Trophoblast cell (in vitro differentiated cells and primary cell): Measurements from ENCODE around the gene SYPL1.

Experiments
- DNase-seq, 2 donors: peaks; one replicate each; pipeline ENCODE4 v3.0.0-alpha.2; 2016
- H2AFZ ChIP-seq: 2 replicates; pipeline ENCODE4 v1.6.1; 2013; ENCODE audit warnings: low read length, moderate library complexity, mild to moderate bottlenecking; ENCODE audit not compliant: insufficient read depth, poor library complexity
- H2AK5ac ChIP-seq: 2 replicates; pipeline ENCODE4 v1.6.1; 2013; ENCODE audit warnings: mild to moderate bottlenecking, low read length
- H2BK120ac ChIP-seq: 2 replicates; pipeline ENCODE4 v1.6.1; 2013; ENCODE audit warnings: low read length, mild to moderate bottlenecking, moderate library complexity; ENCODE audit not compliant: insufficient read depth, poor library complexity
- H2BK12ac ChIP-seq: 2 replicates; pipeline ENCODE4 v1.6.1; 2013; ENCODE audit warnings: mild to moderate bottlenecking, low read length, moderate library complexity
- H2BK5ac ChIP-seq: 2 replicates; pipeline ENCODE4 v1.6.1; 2013; ENCODE audit warnings: low read length, low read depth, moderate library complexity, mild to moderate bottlenecking; ENCODE audit not compliant: poor library complexity
- H3K14ac ChIP-seq: 2 replicates; pipeline ENCODE4 v1.6.1; 2013; ENCODE audit warnings: mild to moderate bottlenecking, low read length
- H3K18ac ChIP-seq: 2 replicates; pipeline ENCODE4 v1.6.1; 2013; ENCODE audit warnings: mild to moderate bottlenecking, low read length
- H3K23ac ChIP-seq: 2 replicates; pipeline ENCODE4 v1.6.1; 2013; ENCODE audit warnings: low read length
- H3K27ac ChIP-seq: 2 replicates; pipeline ENCODE4 v1.5.1; 2013; ENCODE audit warnings: low read depth, mild to moderate bottlenecking, inconsistent platforms, low read length, moderate library complexity
- H3K27me3 ChIP-seq: 2 replicates; pipeline ENCODE4 v1.6.1; 2013; ENCODE audit warnings: inconsistent platforms, mild to moderate bottlenecking, low read length, moderate library complexity; ENCODE audit not compliant: insufficient read depth
- H3K36me3 ChIP-seq, 2 experiments: 1 replicate in 1 of 2; 2 replicates in 1 of 2; pipeline ENCODE4 v1.6.1; 2013; ENCODE audit warnings: low read length in 2 of 2, mild to moderate bottlenecking in 2 of 2, moderate library complexity in 1 of 2; ENCODE audit not compliant: insufficient read depth in 2 of 2, control insufficient read depth in 1 of 2
- H3K4ac ChIP-seq: 2 replicates; pipeline ENCODE4 v1.6.1; 2013; ENCODE audit warnings: low read depth, mild to moderate bottlenecking, low read length, moderate library complexity
- H3K4me1 ChIP-seq, 2 experiments: 1 replicate in 1 of 2; 2 replicates in 1 of 2; pipeline ENCODE4 v1.6.1; 2013; ENCODE audit warnings: low read length in 2 of 2, mild to moderate bottlenecking in 2 of 2, moderate library complexity in 1 of 2; ENCODE audit not compliant: insufficient read depth in 2 of 2, control insufficient read depth in 1 of 2
- H3K4me2 ChIP-seq: 2 replicates; pipeline ENCODE4 v1.6.1; 2013; ENCODE audit warnings: inconsistent platforms, mild to moderate bottlenecking, low read length, moderate library complexity
- H3K4me3 ChIP-seq: 2 replicates; pipeline ENCODE4 v1.5.1; 2013; ENCODE audit warnings: mild to moderate bottlenecking, low read depth, low read length, inconsistent platforms
- H3K79me1 ChIP-seq: one replicate; pipeline ENCODE4 v1.6.1; 2013; ENCODE audit warnings: low read length
- H3K79me2 ChIP-seq: 2 replicates; pipeline ENCODE4 v1.6.1; 2013; ENCODE audit warnings: low read length, mild to moderate bottlenecking; ENCODE audit not compliant: control insufficient read depth, insufficient read depth, poor library complexity
- H3K9ac ChIP-seq: 2 replicates; pipeline ENCODE4 v1.6.1; 2013; ENCODE audit warnings: mild to moderate bottlenecking, low read length
- H3K9me3 ChIP-seq: 2 replicates; pipeline ENCODE4 v1.6.1; 2013; ENCODE audit warnings: low read depth, mild to moderate bottlenecking, control low read depth, inconsistent platforms, low read length; ENCODE audit not compliant: insufficient read depth
- H4K12ac ChIP-seq: 2 replicates; pipeline ENCODE4 v1.6.1; 2013; ENCODE audit warnings: low read depth, mild to moderate bottlenecking, low read length, moderate library complexity
- H4K8ac ChIP-seq: 2 replicates; pipeline ENCODE4 v1.6.1; 2013; ENCODE audit warnings: low read depth, mild to moderate bottlenecking, low read length, moderate library complexity
- H4K91ac ChIP-seq: one replicate; pipeline ENCODE4 v1.6.1; 2013; ENCODE audit warnings: low read depth, mild to moderate bottlenecking, low read length, moderate library complexity
- WGBS: extraction: QIAGEN DNeasy Blood & Tissue Kit; methylation state at CpG from one replicate; pipeline ENCODE4 v1.1.7; 2013; ENCODE audit warnings: missing lambda C conversion rate; ENCODE audit not compliant: insufficient read length, insufficient coverage; ENCODE audit errors: extremely low coverage; 5-methylcytosine and 5-hydroxymethylcytosine counted together

The SYPL1 gene

GRCh38 chr7:106060394-106060920 is 51.7 kb downstream of the SYPL1 start:
- no peaks in the 10 kb centered on the region for H3K79me2 ChIP-seq
- H2AK5ac ChIP-seq = no peak overlapping the region
- peaks cover 8% of the 10 kb centered on the region in 2 experiments for H3K4me1 ChIP-seq
- no peak overlapping the region for H2BK12ac ChIP-seq
- H3K4me2 ChIP-seq = no peak overlapping the region
- peak overlapping the region; percentile 29 for H3K23ac ChIP-seq
- no peaks in the 10 kb centered on the region for H3K36me3 ChIP-seq
- no peak overlapping the region for H3K4ac ChIP-seq
- no peak overlapping the region for H3K9ac ChIP-seq
- peaks cover 4% of the 10 kb centered on the region for H3K9me3 ChIP-seq
- no peak for DNase-seq
- H2AFZ ChIP-seq = no peak overlapping the region
- no peak overlapping the region for H4K91ac ChIP-seq
- H3K27me3 ChIP-seq = no peaks in the 10 kb centered on the region
- H4K12ac ChIP-seq = no peak overlapping the region
- no peak overlapping the region for H3K18ac ChIP-seq
- no CpG with 5 or more reads among the region's 7 CpGs for WGBS
- no peak overlapping the region for H2BK5ac ChIP-seq
- no peak overlapping the region for H3K4me3 ChIP-seq
- no peak overlapping the region for H2BK120ac ChIP-seq
- H3K27ac ChIP-seq = no peak overlapping the region
- H4K8ac ChIP-seq = no peak overlapping the region
- H3K14ac ChIP-seq = no peak overlapping the region
- no peaks in the 10 kb centered on the region for H3K79me1 ChIP-seq

GRCh38 chr7:106059556-106059955 is 52.6 kb downstream of the SYPL1 start:
- H3K18ac ChIP-seq = no peak overlapping the region
- H3K36me3 ChIP-seq = no peaks in the 10 kb centered on the region
- no peak overlapping the region for H2BK120ac ChIP-seq
- no peak overlapping the region for H2BK5ac ChIP-seq
- no CpG with 5 or more reads among the region's 2 CpGs for WGBS
- H2AK5ac ChIP-seq = no peak overlapping the region
- H3K14ac ChIP-seq = no peak overlapping the region
- no peak overlapping the region for H3K27ac ChIP-seq
- H3K9ac ChIP-seq = no peak overlapping the region
- no peak overlapping the region for H4K8ac ChIP-seq
- no peak overlapping the region for H3K4ac ChIP-seq
- H3K9me3 ChIP-seq = peaks cover 4% of the 10 kb centered on the region
- no peaks in the 10 kb centered on the region for H3K27me3 ChIP-seq
- H3K79me2 ChIP-seq = no peaks in the 10 kb centered on the region
- H4K91ac ChIP-seq = no peak overlapping the region
- no peak overlapping the region for H2BK12ac ChIP-seq
- H3K23ac ChIP-seq = no peak overlapping the region
- H3K79me1 ChIP-seq = no peaks in the 10 kb centered on the region
- no peak overlapping the region for H3K4me3 ChIP-seq
- H4K12ac ChIP-seq = no peak overlapping the region
- H3K4me1 ChIP-seq = no peaks in the 10 kb centered on the region
- no peak for DNase-seq
- H3K4me2 ChIP-seq = no peak overlapping the region
- no peak overlapping the region for H2AFZ ChIP-seq

GRCh38 chr7:106058928-106059324 is 53.2 kb downstream of the SYPL1 start:
- Histone ChIP-seq H3K4me2 (no peak overlapping the region), H3K9me3 (peaks cover 4% of the 10 kb centered on the region), H4K91ac (no peak overlapping the region), H3K23ac (no peak overlapping the region), H3K27ac (no peak overlapping the region), H3K4me3 (no peak overlapping the region), H2BK5ac (no peak overlapping the region), H2AFZ (no peak overlapping the region), H3K79me1 (no peaks in the 10 kb centered on the region), H2BK12ac (no peak overlapping the region), H3K36me3 (no peaks in the 10 kb centered on the region), H4K12ac (no peak overlapping the region), H3K9ac (no peak overlapping the region), H3K4me1 (no peaks in the 10 kb centered on the region), H3K4ac (no peak overlapping the region), H2BK120ac (no peak overlapping the region), H3K18ac (no peak overlapping the region), H3K79me2 (no peaks in the 10 kb centered on the region), H3K14ac (no peak overlapping the region), H4K8ac (no peak overlapping the region), H3K27me3 (no peaks in the 10 kb centered on the region), H2AK5ac (no peak overlapping the region)
- WGBS = no CpG with 5 or more reads among the region's 3 CpGs
- no peak for DNase-seq

GRCh38 chr7:106057962-106058927 is 53.9 kb downstream of the SYPL1 start:
- H3K23ac ChIP-seq = no peak overlapping the region
- no CpG with 5 or more reads among the region's 19 CpGs for WGBS
- H2BK12ac ChIP-seq = no peak overlapping the region
- no peak overlapping the region for H3K27ac ChIP-seq
- no peaks in the 10 kb centered on the region for H3K79me1 ChIP-seq
- H3K79me2 ChIP-seq = no peaks in the 10 kb centered on the region
- H4K91ac ChIP-seq = no peak overlapping the region
- H4K8ac ChIP-seq = no peak overlapping the region
- no peak for DNase-seq
- H4K12ac ChIP-seq = no peak overlapping the region
- H3K4ac ChIP-seq = no peak overlapping the region
- peaks cover 4% of the 10 kb centered on the region for H3K9me3 ChIP-seq
- no peak overlapping the region for H3K4me2 ChIP-seq
- H2BK120ac ChIP-seq = no peak overlapping the region
- no peak overlapping the region for H2AK5ac ChIP-seq
- no peak overlapping the region for H2AFZ ChIP-seq
- H3K14ac ChIP-seq = no peak overlapping the region
- H3K4me3 ChIP-seq = no peak overlapping the region
- H3K27me3 ChIP-seq = no peaks in the 10 kb centered on the region
- H3K18ac ChIP-seq = no peak overlapping the region
- H3K36me3 ChIP-seq = no peaks in the 10 kb centered on the region
- no peak overlapping the region for H2BK5ac ChIP-seq
- H3K4me1 ChIP-seq = no peaks in the 10 kb centered on the region
- no peak overlapping the region for H3K9ac ChIP-seq
